ENCODE data around the gene TOR4A.
A peak's percentile ranks its signal among the peaks of the same experiment; 100 is the strongest.

TOR4A gene

GRCh38 chr9:137303893-137304382 lies 26.4 kb downstream of the TOR4A start:
- FAIRE-seq (no peak), DNase-seq (ENCODE audit: extremely low spot score, insufficient read length, low read depth) (no peak)

- FAIRE-seq (no peak), DNase-seq (ENCODE audit: extremely low spot score, insufficient read length, low read depth) (no peak)
These were observed 27.0 kb downstream of the TOR4A start for GRCh38 chr9:137304383-137305059.

GRCh38 chr9:137305060-137305797 lies 27.7 kb downstream of the TOR4A start:
- FAIRE-seq, result peak; percentile 76

GRCh38 chr9:137305798-137306065 lies 28.2 kb downstream of the TOR4A start:
- DNase-seq (ENCODE audit: extremely low spot score, insufficient read length, low read depth), result no peak
- FAIRE-seq, result no peak

More at GRCh38 chr9:137305060-137305797, 27.7 kb downstream of the TOR4A start:
- DNase-seq (ENCODE audit: extremely low spot score, insufficient read length, low read depth), result no peak

- FAIRE-seq (no peak), DNase-seq (ENCODE audit: extremely low spot score, insufficient read length, low read depth) (no peak)
These were observed 28.7 kb downstream of the TOR4A start for GRCh38 chr9:137306066-137306849.

- FAIRE-seq (no peak), DNase-seq (ENCODE audit: extremely low spot score, insufficient read length, low read depth) (no peak)
These were observed 29.3 kb downstream of the TOR4A start for GRCh38 chr9:137306850-137307254.

- DNase-seq (ENCODE audit: extremely low spot score, insufficient read length, low read depth) (no peak), FAIRE-seq (no peak)
These were observed 29.9 kb downstream of the TOR4A start for GRCh38 chr9:137307255-137308056.

GRCh38 chr9:137308057-137308619 lies 30.6 kb downstream of the TOR4A start:
- DNase-seq (ENCODE audit: extremely low spot score, insufficient read length, low read depth) (no peak), FAIRE-seq (no peak)

GRCh38 chr9:137309368-137310188 lies 32.1 kb downstream of the TOR4A start:
- DNase-seq (ENCODE audit: extremely low spot score, insufficient read length, low read depth) (no peak), FAIRE-seq (no peak)

- DNase-seq (ENCODE audit: extremely low spot score, insufficient read length, low read depth) (no peak), FAIRE-seq (no peak)
These were observed 32.9 kb downstream of the TOR4A start for GRCh38 chr9:137310189-137311052.

GRCh38 chr9:137311171-137311985 lies 33.9 kb downstream of the TOR4A start:
- FAIRE-seq, result no peak

GRCh38 chr9:137311986-137312851 lies 34.7 kb downstream of the TOR4A start:
- FAIRE-seq, result no peak
- DNase-seq (ENCODE audit: extremely low spot score, insufficient read length, low read depth), result no peak

More at GRCh38 chr9:137311171-137311985, 33.9 kb downstream of the TOR4A start:
- no peak for DNase-seq (ENCODE audit: extremely low spot score, insufficient read length, low read depth)

GRCh38 chr9:137312852-137313325 lies 35.4 kb downstream of the TOR4A start:
- FAIRE-seq (no peak), DNase-seq (ENCODE audit: extremely low spot score, insufficient read length, low read depth) (no peak)

- FAIRE-seq (no peak), DNase-seq (ENCODE audit: extremely low spot score, insufficient read length, low read depth) (no peak)
These were observed 35.9 kb downstream of the TOR4A start for GRCh38 chr9:137313326-137313936.

- DNase-seq (ENCODE audit: extremely low spot score, insufficient read length, low read depth) (no peak), FAIRE-seq (no peak)
These were observed 36.5 kb downstream of the TOR4A start for GRCh38 chr9:137313956-137314560.

Measured in GM18507 (cell line).